HG02678 (cell line): ENCODE measurements around the gene RICTOR.

Source experiments
- ATAC-seq: cut with Tn5 transposase; IDR thresholded peaks from one replicate; pipeline ENCODE4 v1.9.1; 2021; ENCODE audit warnings: mild to moderate bottlenecking, moderate library complexity; ENCODE audit not compliant: unreplicated experiment

The RICTOR gene

DNA sequence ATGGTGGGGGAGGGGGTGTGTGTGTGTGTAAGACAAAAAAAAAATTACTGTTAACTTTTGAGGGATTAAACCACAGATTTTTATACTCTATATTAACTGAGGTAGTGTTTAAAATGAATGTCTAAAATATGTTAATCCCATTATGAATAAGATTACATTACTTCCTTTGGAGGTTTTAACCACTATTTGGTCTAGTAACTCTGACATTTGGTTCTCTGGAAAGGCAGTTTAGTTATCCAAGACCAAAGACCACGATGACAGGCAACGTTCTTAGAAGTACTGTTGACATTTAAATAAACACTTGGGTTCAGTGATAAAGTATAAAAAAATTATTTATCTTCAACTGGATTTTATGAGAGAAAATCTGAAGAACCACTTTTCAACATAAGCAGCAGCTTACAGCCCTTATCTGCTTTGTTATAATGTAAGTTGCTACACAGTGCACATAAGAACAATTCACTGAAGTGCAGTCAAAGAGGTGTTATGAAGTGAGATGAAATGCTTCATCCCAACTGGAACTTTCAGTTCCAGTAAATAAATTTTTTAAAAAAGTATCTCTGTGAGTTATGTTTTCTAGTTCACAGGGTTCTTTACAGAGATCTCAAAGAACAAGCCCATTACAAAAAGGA, 133.9 kb downstream of the RICTOR start:
- ATAC-seq = no peak

DNA sequence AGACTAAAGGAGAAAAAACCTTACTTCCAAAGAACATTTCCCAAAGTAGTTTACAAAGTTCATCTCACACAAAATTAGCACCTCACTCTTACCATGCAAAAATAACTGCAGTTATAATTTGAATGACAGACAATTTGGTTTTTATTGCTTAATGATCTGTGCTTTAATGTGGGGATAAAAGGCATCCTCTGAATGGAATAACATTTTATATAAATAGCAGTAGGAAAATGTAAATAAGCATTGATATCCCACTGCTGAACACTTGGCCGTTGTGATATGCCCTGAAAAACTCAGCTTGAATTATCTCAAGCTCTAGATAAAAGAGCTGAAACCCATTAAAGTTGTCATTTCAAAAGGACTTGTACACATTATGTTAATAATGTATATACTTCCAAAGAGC, 135.2 kb downstream of the RICTOR start:
- no peak for ATAC-seq

DNA sequence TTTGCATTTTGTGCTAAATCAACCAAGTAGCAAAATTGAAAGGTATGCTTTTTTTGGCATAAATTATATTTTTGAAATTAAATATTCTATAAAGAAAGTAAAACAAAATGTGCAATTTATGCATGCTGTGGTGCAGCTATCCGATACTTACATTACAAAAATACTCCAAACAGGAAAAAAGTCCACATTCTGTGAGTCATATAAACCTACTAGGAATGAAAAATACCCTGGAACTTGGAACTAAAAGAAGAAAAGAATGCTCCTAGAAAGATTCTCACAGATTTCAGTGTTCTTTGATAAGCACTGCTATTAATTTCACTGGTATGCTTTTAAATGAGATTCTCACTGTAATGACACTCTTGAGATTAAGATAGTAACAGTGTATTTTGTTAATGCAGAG, 135.8 kb downstream of the RICTOR start:
- no peak for ATAC-seq

DNA sequence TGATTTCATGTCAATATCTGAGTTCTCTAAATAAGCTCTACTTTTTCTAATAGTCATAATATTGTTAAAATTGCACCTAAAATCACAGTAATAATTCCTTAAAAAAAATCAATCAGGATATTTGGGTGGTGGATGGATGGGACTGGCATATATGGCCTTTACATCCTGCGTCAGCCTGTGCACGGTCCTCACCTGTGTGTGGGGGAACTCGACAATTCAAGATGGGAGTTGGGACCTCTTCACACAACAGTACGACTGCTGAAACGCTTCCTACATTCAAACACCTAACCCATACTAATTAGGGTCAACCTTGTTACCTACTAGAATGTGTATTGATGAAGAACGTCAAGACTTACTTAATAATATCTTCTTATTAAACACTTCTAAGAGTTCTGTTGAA, 137.9 kb downstream of the RICTOR start:
- no peak for ATAC-seq

DNA sequence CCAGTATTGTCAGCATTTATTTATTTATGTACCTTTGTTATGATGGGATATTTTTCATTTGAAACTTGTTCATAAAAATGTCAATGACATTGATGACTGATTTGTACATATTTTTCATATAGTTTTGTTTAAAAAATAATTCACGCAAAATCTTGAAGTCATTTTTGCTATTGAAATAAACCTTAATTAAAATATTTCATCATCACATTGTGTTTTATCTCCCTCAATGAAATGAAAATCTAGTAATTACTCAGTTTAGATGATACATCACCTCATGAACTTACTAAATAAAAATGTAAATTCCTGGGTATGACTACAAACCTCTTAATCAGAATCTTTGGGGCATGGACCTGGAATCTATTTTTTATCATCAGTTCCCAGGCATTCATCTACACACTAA, 138.8 kb downstream of the RICTOR start:
- ATAC-seq = no peak

DNA sequence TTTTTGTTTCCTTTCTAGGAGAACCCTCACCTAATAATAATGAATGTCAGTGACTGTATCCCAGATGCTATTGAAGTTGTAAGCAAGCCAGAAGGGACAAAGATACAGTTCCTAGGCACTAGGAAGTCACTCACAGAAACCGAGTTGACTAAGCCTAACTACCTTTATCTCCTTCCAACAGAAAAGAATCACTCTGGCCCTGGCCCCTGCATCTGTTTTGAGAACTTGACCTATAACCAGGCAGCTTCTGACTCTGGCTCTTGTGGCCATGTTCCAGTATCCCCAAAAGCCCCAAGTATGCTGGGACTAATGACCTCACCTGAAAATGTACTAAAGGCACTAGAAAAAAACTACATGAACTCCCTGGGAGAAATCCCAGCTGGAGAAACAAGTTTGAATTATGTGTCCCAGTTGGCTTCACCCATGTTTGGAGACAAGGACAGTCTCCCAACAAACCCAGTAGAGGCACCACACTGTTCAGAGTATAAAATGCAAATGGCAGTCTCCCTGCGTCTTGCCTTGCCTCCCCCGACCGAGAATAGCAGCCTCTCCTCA, 141.3 kb downstream of the RICTOR start:
- ATAC-seq = no peak

DNA sequence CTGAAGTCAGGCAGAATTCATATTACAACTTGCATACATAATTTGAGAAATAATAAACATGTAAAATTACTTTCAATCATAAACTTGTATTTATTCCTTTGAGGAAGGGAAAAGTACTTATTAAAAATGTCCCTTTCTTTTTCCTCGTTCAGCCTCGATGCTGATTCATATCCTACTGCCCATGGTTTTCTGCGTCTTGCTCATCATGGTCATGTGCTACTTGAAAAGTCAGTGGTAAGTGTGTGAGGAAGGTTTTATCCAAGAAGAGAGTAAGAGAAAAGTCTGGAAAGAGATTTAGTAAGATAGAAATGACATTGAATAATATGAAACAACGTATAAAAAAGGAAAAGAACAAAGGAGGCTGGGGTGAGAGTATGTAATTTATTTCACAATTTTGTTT, 142.5 kb downstream of the RICTOR start:
- ATAC-seq = no peak

DNA sequence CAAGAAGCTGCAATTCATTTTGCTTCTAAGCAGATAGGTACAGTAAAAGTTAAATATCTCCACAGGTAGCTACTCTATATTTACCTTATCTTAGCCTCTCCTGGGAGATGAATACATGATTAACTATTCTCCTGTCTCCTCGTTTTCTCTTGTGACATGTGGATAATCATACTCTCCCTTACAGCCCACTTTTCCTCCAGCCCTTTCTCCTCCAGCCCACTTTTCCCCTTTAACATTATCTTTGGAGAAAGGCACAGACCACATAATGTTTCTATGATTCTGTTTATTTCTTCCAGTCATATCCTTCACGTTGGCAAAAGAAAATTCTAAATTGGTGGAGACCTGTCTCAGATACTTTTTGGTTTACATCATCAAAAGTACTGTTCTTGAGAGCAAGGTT, 144.4 kb downstream of the RICTOR start:
- ATAC-seq = no peak

DNA sequence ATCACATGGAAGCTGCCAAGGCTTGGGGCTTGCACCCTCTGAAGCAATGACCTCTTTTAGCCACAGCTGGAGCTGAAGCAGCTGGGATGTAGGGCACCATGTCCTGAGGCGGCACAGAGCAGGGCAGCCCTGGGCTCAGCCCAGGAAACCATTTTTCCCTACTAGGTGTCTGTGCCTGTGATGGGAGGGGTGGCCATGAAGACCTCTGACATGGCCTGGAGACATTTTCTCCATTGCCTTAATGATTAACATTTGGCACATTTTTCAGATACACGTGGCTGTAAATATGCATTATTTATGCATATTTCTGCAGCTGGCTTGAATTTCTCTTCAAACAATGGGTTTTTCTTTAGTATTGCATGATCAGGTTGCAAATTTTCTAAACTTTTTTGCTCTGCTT, 146.7 kb downstream of the RICTOR start:
- ATAC-seq = no peak

DNA sequence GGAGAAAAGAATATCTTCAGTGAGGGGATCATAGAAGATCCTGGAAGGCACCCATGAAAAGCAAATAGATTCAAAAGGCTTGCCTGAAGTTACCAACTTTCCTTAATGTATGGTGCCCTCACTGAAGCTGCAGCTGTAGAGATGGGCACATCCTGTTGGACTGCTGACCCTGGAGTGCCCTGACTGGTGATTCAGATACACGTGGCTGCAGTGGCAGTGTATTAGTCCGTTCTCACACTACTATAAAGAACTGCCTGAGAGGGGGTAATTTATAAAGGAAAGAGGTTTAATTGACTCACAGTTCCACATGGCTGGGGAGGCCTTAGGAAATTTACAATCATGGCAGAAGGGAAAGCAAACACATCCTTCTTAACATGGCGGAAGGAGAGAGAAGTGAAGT, 148.1 kb downstream of the RICTOR start:
- ATAC-seq = no peak

DNA sequence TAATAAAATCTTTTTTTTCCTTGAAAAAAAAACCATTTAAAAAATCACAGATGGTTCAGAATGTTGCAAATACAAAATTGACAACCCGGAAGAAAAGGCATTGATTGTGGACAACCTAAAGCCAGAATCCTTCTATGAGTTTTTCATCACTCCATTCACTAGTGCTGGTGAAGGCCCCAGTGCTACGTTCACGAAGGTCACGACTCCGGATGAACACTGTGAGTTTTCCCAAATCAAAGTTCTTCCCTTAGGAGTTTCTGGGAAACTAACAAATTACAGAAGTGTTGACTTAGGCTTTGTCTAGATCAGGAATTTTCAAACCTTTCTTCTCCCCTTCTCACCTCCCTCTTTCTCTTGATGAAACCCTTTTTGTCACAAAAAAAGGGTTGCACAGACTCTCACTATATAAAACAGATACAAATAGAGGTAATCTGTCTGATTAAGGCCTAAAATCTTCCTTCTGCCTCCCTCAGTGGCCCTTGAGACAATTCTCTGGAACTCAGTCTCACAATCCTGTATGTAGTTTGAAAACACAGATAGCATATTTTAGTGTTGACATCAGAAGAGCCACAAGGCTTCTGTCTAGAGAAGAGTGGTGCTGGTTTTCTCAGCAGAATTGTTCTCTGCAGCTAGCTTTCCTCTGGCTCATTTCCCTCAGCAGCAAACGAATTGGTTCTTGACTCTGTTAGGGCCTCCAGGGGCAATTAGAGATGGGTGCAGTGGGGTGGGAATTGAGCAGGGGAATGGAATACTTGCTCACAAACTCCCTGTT, 148.9 kb downstream of the RICTOR start:
- no peak for ATAC-seq

DNA sequence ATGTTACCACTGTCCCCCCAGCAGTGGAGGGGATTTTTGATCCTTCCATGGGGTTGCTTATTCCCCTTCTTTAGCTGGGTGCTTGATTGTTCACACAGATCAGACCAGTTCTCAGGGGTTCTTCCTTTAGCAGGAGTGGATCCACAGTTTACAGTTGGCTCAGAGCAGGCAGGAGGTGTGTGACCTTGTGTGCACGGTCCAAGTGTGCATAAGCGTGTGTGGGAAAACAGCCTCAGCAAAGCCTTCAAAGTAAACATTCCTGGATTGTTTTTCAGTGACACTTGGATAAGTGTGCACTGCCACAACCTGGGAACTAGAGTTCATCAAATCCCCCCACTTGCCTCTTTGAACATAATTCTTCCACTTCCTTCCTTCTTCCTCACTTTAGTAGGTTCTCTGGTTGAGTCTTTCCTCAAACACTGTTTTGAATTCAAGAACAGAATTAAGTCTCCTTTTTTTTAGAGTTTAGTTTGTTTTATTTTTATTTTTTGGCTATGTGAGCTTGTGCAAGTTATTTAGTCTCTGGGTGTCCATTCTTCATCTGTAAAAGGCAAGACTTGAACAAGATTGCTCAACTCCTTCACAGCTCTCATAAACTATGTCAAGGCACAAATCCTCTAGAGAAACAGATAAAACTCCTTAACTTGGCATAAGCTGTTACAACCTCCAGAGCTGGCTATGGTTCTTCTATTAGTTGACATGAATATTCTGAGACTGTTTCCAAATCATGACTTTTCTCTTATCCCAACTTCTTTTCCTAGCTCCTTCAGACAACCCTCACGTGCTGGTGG, 150.3 kb downstream of the RICTOR start:
- no peak for ATAC-seq

DNA sequence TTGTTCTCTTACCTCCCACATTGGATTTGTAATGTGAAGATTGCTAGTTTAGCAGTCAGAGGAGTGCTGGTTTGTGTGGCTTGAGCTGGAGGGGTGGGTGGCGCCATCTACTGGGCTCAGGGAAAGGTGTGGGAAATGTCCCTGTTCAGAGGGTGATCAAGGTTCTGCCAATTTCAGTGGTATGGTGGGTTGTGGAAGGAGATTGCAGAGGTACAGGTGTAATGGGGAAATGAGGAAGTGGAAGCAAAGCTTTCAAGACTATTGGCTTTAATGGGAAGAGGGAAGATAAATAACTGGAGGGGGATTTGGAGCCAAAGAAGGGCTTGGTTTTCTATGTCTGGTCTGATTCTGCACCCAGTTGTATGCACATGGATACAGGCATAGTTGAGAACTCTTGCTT, 152.0 kb downstream of the RICTOR start:
- ATAC-seq = peak; percentile 81

DNA sequence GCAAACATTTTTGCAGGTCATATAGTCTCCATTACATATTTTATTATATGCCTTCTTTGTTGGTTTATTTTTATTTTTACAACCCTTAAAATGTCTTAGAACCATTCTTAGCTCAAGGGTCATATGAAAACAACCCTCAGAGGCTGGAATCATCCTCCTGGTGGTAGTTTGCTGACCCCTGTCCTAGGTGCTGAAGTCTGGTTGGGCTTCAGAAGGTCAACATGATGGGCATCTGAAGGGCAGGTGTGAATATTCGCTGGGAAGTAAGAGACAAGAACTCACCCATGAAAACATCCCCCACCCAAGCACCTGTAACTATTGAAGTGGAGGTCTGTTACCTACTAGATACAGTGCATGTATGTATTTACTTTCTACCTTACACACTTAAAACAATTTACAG, 153.0 kb downstream of the RICTOR start:
- no peak for ATAC-seq

DNA sequence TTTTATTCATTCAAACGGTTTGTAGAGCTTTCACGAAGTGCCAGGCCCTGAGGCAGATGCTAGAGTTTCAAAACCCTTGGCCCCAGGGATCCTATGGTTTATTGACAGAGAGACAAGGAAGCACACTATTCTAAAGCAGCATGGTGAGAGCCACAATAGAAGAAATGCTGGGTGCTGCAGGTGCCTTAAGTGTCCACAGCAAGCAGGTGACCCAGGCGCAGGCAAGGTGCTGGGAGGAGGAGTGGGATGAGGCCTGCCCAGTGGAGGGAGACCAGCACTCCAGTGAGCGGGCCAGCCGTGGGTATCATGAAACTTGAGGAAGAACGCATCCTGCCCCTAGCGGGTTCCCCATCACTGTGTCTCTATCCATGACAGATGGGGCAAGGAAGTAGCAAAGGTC, 157.4 kb downstream of the RICTOR start:
- ATAC-seq = no peak

DNA sequence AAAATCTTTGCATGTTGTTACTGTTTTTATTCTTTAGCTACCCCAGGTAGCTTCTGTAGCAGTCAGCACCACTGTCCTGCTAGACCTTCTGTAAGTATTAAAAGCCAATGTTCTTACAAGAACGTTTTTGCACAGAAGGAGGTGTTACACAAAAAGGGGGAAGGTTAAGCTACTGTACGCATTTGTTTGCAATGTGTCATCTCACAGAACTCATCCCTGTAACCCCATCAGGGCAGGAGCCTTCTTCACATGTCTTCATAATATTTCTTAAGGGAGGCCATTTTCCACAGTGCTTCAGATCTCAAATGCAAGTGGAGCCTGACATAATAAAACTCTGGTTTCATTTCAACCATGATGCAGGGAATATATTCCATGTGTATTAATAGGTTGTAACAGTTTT, 160.5 kb downstream of the RICTOR start:
- ATAC-seq = no peak

DNA sequence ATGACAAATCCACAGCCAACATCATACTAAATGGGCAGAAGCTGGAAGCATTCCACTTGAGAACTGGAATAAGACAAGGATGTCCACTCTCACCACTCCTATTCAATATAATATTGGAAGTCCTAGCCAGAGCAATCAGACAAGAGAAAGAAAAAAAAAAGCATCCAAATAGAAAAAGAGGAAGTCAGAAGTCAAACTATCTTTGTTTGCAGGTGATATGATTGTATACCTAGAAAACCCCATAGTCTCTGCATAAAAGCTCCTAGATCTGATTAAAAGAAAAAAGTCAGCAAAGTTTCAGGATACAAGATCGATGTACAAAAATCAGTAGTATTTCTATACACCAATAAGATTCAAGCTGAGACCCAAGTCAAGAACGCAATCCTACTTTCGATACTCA, 162.3 kb downstream of the RICTOR start:
- ATAC-seq = no peak

DNA sequence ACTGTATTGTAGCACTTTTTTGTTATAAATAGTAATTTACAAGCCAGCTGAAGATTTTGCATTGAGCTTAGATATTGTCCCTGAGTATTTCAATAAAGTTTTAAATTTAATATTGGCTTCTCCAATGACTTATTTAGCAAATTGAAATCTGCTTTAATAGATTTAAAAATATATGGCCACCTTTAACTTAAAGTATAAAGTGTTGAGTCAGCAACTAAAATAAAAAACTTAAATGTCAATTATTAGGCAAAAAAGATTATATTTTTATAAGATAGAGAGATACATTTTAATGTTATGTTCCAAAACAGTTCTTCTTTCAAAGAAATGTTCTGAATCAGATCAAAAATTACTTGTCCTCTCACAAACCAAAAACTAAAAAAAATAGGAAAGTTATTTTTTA, 167.7 kb downstream of the RICTOR start:
- no peak for ATAC-seq

DNA sequence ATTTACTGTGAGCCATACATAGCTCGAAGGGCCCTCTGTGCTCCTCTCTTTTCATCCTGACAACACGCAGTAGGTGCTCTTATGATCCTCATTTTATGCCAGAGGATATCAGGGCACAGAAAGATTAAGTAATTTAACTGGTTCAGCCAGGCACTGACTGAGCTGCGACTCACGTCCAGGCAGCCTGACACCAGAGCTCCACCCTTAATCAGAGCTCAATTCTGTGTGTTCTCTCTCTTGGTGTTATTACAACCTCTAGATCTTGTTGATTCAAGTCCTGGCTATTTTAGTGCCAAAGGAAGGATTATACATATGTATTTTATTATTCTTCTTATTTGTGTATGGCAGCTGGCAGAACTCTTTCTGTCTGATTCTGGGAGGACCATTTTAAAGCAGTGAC, 168.7 kb downstream of the RICTOR start:
- ATAC-seq = no peak

DNA sequence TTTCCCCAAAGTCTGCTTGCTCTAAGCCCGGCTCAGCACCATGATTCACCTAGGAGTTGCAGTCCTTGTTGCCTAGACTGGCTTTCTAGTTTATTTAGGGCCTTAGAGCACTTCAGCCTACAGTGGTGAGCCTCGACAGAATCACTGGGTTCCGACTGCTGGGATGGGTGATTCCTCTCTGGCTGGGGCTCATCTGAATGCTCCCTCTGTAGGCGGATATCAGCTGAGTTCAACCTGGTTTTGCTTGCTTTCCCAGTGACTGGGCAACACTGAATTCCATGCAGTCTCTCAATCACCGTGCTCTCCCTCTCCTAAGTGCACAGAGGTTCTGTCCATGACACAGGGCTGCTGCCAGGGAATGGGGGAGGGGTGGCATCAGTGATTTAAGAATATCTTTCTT, 174.3 kb downstream of the RICTOR start:
- no peak for ATAC-seq

DNA sequence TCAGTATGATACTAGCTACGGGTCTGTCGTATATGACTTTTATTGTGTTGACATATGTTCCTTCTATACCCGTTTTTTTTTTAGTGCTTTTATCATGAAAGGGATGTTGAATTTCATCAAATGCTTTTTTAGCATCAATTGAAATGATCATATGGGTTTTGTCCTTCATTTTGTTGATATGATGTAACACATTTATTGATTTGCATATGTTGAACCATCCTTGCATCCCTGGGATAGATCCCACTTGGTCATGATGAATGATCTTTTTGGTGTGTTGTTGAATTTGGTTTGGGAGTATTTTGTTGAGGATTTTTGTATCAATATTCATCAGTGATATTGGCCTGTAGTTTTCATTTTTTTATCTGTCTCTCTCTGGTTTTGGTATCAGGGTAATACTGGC, 177.4 kb downstream of the RICTOR start:
- ATAC-seq = no peak

DNA sequence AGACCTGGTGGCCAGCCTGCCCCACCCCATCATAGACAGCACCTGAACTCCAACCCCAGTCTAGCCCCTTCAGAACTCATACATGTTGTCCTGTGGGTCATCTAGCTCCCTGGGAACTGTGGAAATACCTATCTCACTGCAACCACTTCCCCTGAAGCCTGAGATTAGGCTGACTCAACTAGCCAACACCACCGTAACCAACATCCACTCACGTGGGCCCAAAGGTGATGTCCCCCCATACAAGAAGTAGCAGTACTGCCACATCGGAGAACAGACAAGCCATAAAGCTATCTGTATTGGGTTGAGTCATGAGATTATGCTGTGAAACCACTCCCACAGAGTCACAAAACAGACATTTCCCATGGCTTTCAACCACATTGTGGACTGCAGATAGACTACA, 181.8 kb downstream of the RICTOR start:
- no peak for ATAC-seq
